H9 (cell line): ENCODE data around the gene TBR1. TPM values are rescaled to one million over a fixed set of nuclear protein-coding genes. Genes with fewer than 3 reads are reported as not detected.

Source experiments
- DNase-seq: peaks from one replicate; pipeline ENCODE4 v3.0.0-alpha.2; 2017
- H2AFZ ChIP-seq: one replicate; pipeline ENCODE4 v1.6.1; 2013; ENCODE audit warnings: mild to moderate bottlenecking, low read length, control low read depth, moderate library complexity
- H2AK5ac ChIP-seq: 2 replicates; pipeline ENCODE4 v1.6.1; 2013; ENCODE audit warnings: low read length, control low read depth, mixed read lengths; ENCODE audit not compliant: insufficient read length
- H2BK120ac ChIP-seq: one replicate; pipeline ENCODE4 v1.6.1; 2013; ENCODE audit warnings: low read depth, mild to moderate bottlenecking, low read length, control low read depth, inconsistent platforms; ENCODE audit not compliant: poor library complexity, severe bottlenecking
- H2BK12ac ChIP-seq: 2 replicates; pipeline ENCODE4 v1.6.1; 2013; ENCODE audit warnings: low read length, control low read depth, mixed read lengths, low read depth; ENCODE audit not compliant: insufficient read length
- H2BK15ac ChIP-seq: 2 replicates; pipeline ENCODE4 v1.6.1; 2013; ENCODE audit warnings: low read depth, low read length, control low read depth
- H2BK20ac ChIP-seq: one replicate; pipeline ENCODE4 v1.6.1; 2013; ENCODE audit warnings: low read depth, mild to moderate bottlenecking, low read length, control low read depth, inconsistent platforms; ENCODE audit not compliant: poor library complexity, severe bottlenecking
- H2BK5ac ChIP-seq: 2 replicates; pipeline ENCODE4 v1.6.1; 2013; ENCODE audit warnings: low read length, control low read depth, mixed read lengths; ENCODE audit not compliant: insufficient read length
- H3K14ac ChIP-seq: 2 replicates; pipeline ENCODE4 v1.6.1; 2013; ENCODE audit warnings: low read length, control low read depth; ENCODE audit not compliant: insufficient read depth
- H3K18ac ChIP-seq: 2 replicates; pipeline ENCODE4 v1.6.1; 2013; ENCODE audit warnings: low read depth, mild to moderate bottlenecking, mixed read lengths, low read length, control low read depth; ENCODE audit not compliant: insufficient read length
- H3K23ac ChIP-seq: 2 replicates; pipeline ENCODE4 v1.6.1; 2013; ENCODE audit warnings: low read length, control low read depth, mixed read lengths, low read depth; ENCODE audit not compliant: insufficient read length
- H3K23me2 ChIP-seq: 2 replicates; pipeline ENCODE4 v1.6.1; 2013; ENCODE audit warnings: low read depth, mild to moderate bottlenecking, mixed read lengths, low read length, control low read depth; ENCODE audit not compliant: insufficient read length, poor library complexity, severe bottlenecking
- H3K27ac ChIP-seq: 2 replicates; pipeline ENCODE4 v1.5.1; 2013; ENCODE audit warnings: low read length, control low read depth, mixed read lengths, low read depth; ENCODE audit not compliant: insufficient read length
- H3K27me3 ChIP-seq: 2 replicates; pipeline ENCODE4 v1.6.1; 2013; ENCODE audit warnings: low read length, control low read depth, inconsistent platforms; ENCODE audit not compliant: insufficient read depth
- H3K4ac ChIP-seq: 2 replicates; pipeline ENCODE4 v1.6.1; 2013; ENCODE audit warnings: low read depth, mild to moderate bottlenecking, control low read depth, inconsistent platforms, low read length, moderate library complexity
- H3K4me1 ChIP-seq: 2 replicates; pipeline ENCODE4 v1.6.1; 2013; ENCODE audit warnings: low read length, control low read depth, inconsistent platforms; ENCODE audit not compliant: insufficient read depth
- H3K4me2 ChIP-seq: 2 replicates; pipeline ENCODE4 v1.6.1; 2013; ENCODE audit warnings: low read length, control low read depth, mixed read lengths; ENCODE audit not compliant: insufficient read length, insufficient read depth
- H3K56ac ChIP-seq: 2 replicates; pipeline ENCODE4 v1.6.1; 2013; ENCODE audit warnings: low read depth, mild to moderate bottlenecking, mixed read lengths, low read length, control low read depth; ENCODE audit not compliant: insufficient read length
- H3K79me1 ChIP-seq: 2 replicates; pipeline ENCODE4 v1.6.1; 2013; ENCODE audit warnings: low read depth, mild to moderate bottlenecking, moderate library complexity, low read length, control low read depth, inconsistent platforms; ENCODE audit not compliant: insufficient read depth, poor library complexity, severe bottlenecking
- H3K79me2 ChIP-seq: 2 replicates; pipeline ENCODE4 v1.6.1; 2013; ENCODE audit warnings: low read length, control low read depth, inconsistent platforms; ENCODE audit not compliant: insufficient read depth
- H3K9ac ChIP-seq: 2 replicates; pipeline ENCODE4 v1.6.1; 2013; ENCODE audit warnings: low read length, control low read depth, mixed read lengths; ENCODE audit not compliant: insufficient read length; ENCODE audit errors: extremely low read depth
- H3K9me3 ChIP-seq: one replicate; pipeline ENCODE4 v1.6.1; 2013; ENCODE audit warnings: low read depth, low read length, inconsistent platforms; ENCODE audit not compliant: control insufficient read depth
- H3T11ph ChIP-seq: one replicate; pipeline ENCODE4 v1.6.1; 2013; ENCODE audit warnings: mild to moderate bottlenecking, low read length, control low read depth, inconsistent platforms
- H4K20me1 ChIP-seq: one replicate; pipeline ENCODE4 v1.6.1; 2013; ENCODE audit not compliant: control insufficient read depth, insufficient read length, insufficient read depth
- H4K5ac ChIP-seq: 2 replicates; pipeline ENCODE4 v1.6.1; 2013; ENCODE audit warnings: low read depth, mild to moderate bottlenecking, mixed read lengths, low read length, control low read depth; ENCODE audit not compliant: insufficient read length
- H4K8ac ChIP-seq: replicated peaks from 2 replicates; pipeline ENCODE4 v1.6.1; 2013; ENCODE audit warnings: low read length, control low read depth, mixed read lengths, low read depth; ENCODE audit not compliant: insufficient read length
- H4K91ac ChIP-seq: 2 replicates; pipeline ENCODE4 v1.6.1; 2013; ENCODE audit warnings: low read depth, mild to moderate bottlenecking, moderate library complexity, mixed read lengths, low read length, control low read depth; ENCODE audit not compliant: insufficient read length
- H3K27ac Mint-ChIP-seq, 3 experiments: 2 replicates in 2 of 3; 3 replicates in 1 of 3; pipeline ENCODE4 v1.8.0; 2020 to 2021; ENCODE audit warnings: mixed read lengths in 3 of 3, mild to moderate bottlenecking in 1 of 3, moderate library complexity in 1 of 3
- H3K27me3 Mint-ChIP-seq: 2 replicates; pipeline ENCODE4 v1.8.0; 2021; ENCODE audit warnings: low read depth, mild to moderate bottlenecking, moderate library complexity, mixed read lengths
- H3K36me3 Mint-ChIP-seq, 3 experiments: 2 replicates in 2 of 3; 3 replicates in 1 of 3; pipeline ENCODE4 v1.8.0; 2020 to 2021; ENCODE audit warnings: low read depth in 3 of 3, mixed read lengths in 3 of 3; ENCODE audit not compliant: insufficient read depth in 1 of 3
- H3K4me1 Mint-ChIP-seq, 2 experiments: 2 replicates each; pipeline ENCODE4 v1.8.0; 2020; ENCODE audit warnings: mixed read lengths in 2 of 2
- H3K4me3 Mint-ChIP-seq, 2 experiments: 2 replicates in 1 of 2; 3 replicates in 1 of 2; pipeline ENCODE4 v1.8.0; 2020 to 2021; ENCODE audit warnings: mild to moderate bottlenecking in 2 of 2, mixed read lengths in 2 of 2, moderate library complexity in 1 of 2
- H3K9me3 Mint-ChIP-seq, 2 experiments: 2 replicates in 1 of 2; 3 replicates in 1 of 2; pipeline ENCODE4 v1.8.0; 2020; ENCODE audit warnings: mild to moderate bottlenecking in 2 of 2, mixed read lengths in 2 of 2, moderate library complexity in 1 of 2
- total RNA-seq: library from RNA; stranded (reverse); gene quantifications from 2 replicates; pipeline ENCODE4 v1.2.1, GENCODE V29; 2021
- TF ChIP-seq, protein P1 (sequence below): fragments of 200-600 bp; sonication (generic); conservative IDR thresholded peaks from 3 replicates; pipeline ENCODE4 v1.8.0; 2021; ENCODE audit warnings: antibody characterized with exemption, mild to moderate bottlenecking

TBR1 gene
- total RNA-seq, 1 experiment from 2014 or later: 0.24 TPM

DNA sequence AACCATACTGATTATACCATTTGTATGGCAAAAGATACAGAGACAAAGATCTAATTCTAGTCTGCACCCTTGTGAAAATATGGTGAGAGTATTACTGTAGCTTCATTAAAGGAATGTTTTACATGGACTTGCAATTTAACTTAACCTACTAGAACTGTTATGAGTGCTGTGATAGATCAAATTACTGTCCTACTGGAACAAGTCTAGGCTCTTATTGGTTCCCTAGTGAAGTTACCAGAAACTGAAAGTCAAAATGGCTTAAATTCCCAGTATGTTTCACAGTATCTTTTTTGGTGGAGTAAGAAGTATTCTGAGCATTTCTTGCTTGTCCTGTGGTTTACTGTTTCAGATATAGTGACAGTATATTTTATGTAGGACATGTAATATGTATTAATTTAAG is 3.8 kb upstream of the TBR1 start:
- no peak overlapping the region for H3K56ac ChIP-seq
- H3K4me2 ChIP-seq: no peak overlapping the region
- no peaks in the 10 kb centered on the region for H3K79me2 ChIP-seq
- no peak overlapping the region for H2BK15ac ChIP-seq
- no peak overlapping the region for H2BK12ac ChIP-seq
- H4K91ac ChIP-seq: no peak overlapping the region
- H3K9me3 Mint-ChIP-seq: peaks cover 0 to 4% of the 10 kb centered on the region in 2 experiments; a peak in 2 of 5 replicates
- peaks cover 0 to 9% (median 4%) of the 10 kb centered on the region in 3 experiments; a peak in 1 of 7 replicates for H3K36me3 Mint-ChIP-seq
- H3T11ph ChIP-seq: no peak overlapping the region
- no peak overlapping the region for H2BK20ac ChIP-seq
- H3K27ac ChIP-seq: no peak overlapping the region
- H2BK120ac ChIP-seq: no peak overlapping the region
- H2AFZ ChIP-seq: no peak overlapping the region
- H3K4ac ChIP-seq: no peak overlapping the region
- H3K4me3 Mint-ChIP-seq: no peak overlapping the region
- no peak overlapping the region for H4K5ac ChIP-seq
- peaks cover 31% of the 10 kb centered on the region for H3K27me3 ChIP-seq
- H3K27me3 Mint-ChIP-seq: peaks cover 55% of the 10 kb centered on the region
- no peak overlapping the region for H3K9ac ChIP-seq
- H3K4me1 ChIP-seq: peaks cover 5% of the 10 kb centered on the region; the same call in 1 of the 2 replicates
- H3K18ac ChIP-seq: no peak overlapping the region
- H4K20me1 ChIP-seq: no peaks in the 10 kb centered on the region
- H3K9me3 ChIP-seq: no peaks in the 10 kb centered on the region
- no peaks in the 10 kb centered on the region for H3K79me1 ChIP-seq
- no peak overlapping the region for H4K8ac ChIP-seq
- TF ChIP-seq, protein P1, sequence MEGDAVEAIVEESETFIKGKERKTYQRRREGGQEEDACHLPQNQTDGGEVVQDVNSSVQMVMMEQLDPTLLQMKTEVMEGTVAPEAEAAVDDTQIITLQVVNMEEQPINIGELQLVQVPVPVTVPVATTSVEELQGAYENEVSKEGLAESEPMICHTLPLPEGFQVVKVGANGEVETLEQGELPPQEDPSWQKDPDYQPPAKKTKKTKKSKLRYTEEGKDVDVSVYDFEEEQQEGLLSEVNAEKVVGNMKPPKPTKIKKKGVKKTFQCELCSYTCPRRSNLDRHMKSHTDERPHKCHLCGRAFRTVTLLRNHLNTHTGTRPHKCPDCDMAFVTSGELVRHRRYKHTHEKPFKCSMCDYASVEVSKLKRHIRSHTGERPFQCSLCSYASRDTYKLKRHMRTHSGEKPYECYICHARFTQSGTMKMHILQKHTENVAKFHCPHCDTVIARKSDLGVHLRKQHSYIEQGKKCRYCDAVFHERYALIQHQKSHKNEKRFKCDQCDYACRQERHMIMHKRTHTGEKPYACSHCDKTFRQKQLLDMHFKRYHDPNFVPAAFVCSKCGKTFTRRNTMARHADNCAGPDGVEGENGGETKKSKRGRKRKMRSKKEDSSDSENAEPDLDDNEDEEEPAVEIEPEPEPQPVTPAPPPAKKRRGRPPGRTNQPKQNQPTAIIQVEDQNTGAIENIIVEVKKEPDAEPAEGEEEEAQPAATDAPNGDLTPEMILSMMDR: no peak
- no peak overlapping the region for H3K14ac ChIP-seq
- H3K23me2 ChIP-seq: peaks cover 11% of the 10 kb centered on the region
- no peak for DNase-seq
- peaks cover 32 to 39% of the 10 kb centered on the region in 2 experiments for H3K4me1 Mint-ChIP-seq
- no peak overlapping the region for H3K23ac ChIP-seq
- no peak overlapping the region for H2AK5ac ChIP-seq
- H3K27ac Mint-ChIP-seq: no peak overlapping the region
- H2BK5ac ChIP-seq: no peak overlapping the region
